A673 (cell line): ENCODE measurements around the gene PIEZO1.

Source experiments
- EZH2 ChIP-seq: fragments of 200-600 bp; sonication (generic); IDR thresholded peaks from 2 replicates; pipeline ENCODE4 v1.6.1; 2017; ENCODE audit warnings: borderline replicate concordance, low read depth, mild to moderate bottlenecking, mixed read lengths, antibody characterized with exemption, low read length; ENCODE audit not compliant: poor library complexity, severe bottlenecking
- TF ChIP-seq, protein P1 (sequence below): fragments of 300-800, 200-600 bp; sonication (generic); conservative IDR thresholded peaks from 2 replicates; pipeline ENCODE4 v1.5.1; 2017; ENCODE audit warnings: low read depth, mild to moderate bottlenecking, antibody characterized with exemption, low read length, moderate library complexity, mixed read lengths

DNA sequence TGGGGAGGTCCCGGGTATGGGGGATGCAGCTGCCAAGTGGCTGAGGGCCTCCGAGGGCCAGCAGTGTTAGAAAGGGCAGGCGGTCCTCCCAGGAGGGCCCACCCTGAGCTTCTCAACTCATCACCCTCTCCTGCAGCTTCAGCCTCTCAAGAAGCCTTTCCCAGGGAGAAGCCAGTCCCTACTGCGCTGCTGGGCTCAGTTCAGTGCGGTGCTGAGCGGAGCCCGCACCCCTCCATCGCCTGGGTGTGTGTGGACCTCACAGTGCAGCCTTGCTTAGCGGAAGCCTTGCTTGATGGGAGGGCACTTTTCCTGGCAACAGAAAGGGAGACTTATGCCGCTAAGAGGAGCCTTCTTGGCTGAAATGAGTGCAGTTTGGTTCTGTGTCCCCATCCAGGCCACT is 30.2 kb upstream of the PIEZO1 start:
- TF ChIP-seq, protein P1, sequence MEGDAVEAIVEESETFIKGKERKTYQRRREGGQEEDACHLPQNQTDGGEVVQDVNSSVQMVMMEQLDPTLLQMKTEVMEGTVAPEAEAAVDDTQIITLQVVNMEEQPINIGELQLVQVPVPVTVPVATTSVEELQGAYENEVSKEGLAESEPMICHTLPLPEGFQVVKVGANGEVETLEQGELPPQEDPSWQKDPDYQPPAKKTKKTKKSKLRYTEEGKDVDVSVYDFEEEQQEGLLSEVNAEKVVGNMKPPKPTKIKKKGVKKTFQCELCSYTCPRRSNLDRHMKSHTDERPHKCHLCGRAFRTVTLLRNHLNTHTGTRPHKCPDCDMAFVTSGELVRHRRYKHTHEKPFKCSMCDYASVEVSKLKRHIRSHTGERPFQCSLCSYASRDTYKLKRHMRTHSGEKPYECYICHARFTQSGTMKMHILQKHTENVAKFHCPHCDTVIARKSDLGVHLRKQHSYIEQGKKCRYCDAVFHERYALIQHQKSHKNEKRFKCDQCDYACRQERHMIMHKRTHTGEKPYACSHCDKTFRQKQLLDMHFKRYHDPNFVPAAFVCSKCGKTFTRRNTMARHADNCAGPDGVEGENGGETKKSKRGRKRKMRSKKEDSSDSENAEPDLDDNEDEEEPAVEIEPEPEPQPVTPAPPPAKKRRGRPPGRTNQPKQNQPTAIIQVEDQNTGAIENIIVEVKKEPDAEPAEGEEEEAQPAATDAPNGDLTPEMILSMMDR = no peak
- no peak for TF ChIP-seq EZH2
